Left renal pelvis (tissue), 4 donors: ENCODE measurements around the gene CENPA. TPM values are rescaled to one million over a fixed set of nuclear protein-coding genes. Genes with fewer than 3 reads are reported as not detected.

Experiments used
- DNase-seq, 4 donors: peaks; one replicate each; pipeline ENCODE4 v3.0.0-alpha.2; 2013; ENCODE audit warnings: low read depth in 4 of 4, low spot score in 3 of 4
- polyA plus RNA-seq, 4 donors: library from polyadenylated mRNA; unstranded; fragments of 120-200 nt; gene quantifications; one replicate each; pipeline ENCODE4 v1.2.1, GENCODE V29; 2013; ENCODE audit not compliant: insufficient read length in 4 of 4

CENPA gene
- polyA plus RNA-seq, 4 donors: 15.8 to 16.9 (median 16.3) TPM

GRCh38 chr2:26838121-26838906 lies 52.5 kb downstream of the CENPA start:
- DNase-seq: peak in 1 of 4 donors; percentile 44

GRCh38 chr2:26840937-26841610 lies 55.2 kb downstream of the CENPA start:
- DNase-seq: no peak

- no peak for DNase-seq
These were observed 57.2 kb downstream of the CENPA start for GRCh38 chr2:26843041-26843440.

Other genes starting within 250 kb of the CENPA start
- gene CIB4, start 144.7 kb upstream of the CENPA start, polyA plus RNA-seq: under 1 TPM in 3 of 4 donors, not detected in 1; 0.50 to 0.78 (median 0.72) TPM
- 1 to 10 TPM in 3 of 4 donors, under 1 TPM in 1; 0.15 to 4.1 (median 1.9) TPM for gene KCNK3, start 93.3 kb upstream of the CENPA start, polyA plus RNA-seq
- gene SLC35F6, start 21.8 kb upstream of the CENPA start, polyA plus RNA-seq: 10 to 100 TPM; 13.2 to 19.1 (median 16.2) TPM
- 1 to 10 TPM; 2.3 to 8.5 (median 5.5) TPM for gene DPYSL5, start 62.1 kb downstream of the CENPA start, polyA plus RNA-seq
- gene MAPRE3, start 184.6 kb downstream of the CENPA start, polyA plus RNA-seq: 10 to 100 TPM; 10.2 to 17.8 (median 13.1) TPM
- gene TMEM214, start 246.9 kb downstream of the CENPA start, polyA plus RNA-seq: 10 to 100 TPM; 56.9 to 90.7 (median 71.4) TPM